ENCODE results near the gene CABLES1.

CABLES1 gene

DNA sequence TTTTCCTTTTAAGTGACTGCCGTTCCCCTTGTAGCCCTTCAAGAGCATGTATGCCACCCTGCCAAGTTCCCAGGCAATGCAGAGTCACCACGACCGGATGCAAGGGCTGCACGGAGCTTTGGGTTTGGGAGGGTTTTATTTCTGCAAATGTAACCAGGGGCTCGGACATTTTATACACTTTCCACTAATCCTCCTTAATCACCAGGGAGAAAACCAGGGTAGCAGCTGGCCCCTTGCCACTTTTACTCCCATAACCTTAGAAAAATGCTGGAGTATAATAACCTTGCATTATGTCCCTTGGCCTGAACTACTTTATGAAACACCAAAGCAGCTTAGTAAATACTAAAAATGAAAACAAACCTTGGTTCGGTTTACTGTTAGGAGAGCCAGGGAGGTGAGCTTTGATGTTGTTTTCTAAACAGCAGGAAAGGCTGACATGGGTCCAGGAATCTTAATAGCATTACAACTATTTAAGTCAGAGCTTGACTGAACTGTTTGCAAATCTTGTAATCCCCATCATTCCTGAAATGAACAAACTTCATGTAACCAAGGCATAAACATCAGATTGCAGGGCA, 165.0 kb downstream of the CABLES1 start:
- TF ChIP-seq CTCF (IDR thresholded peaks at IDR 0.05; ENCODE audit: low read depth, low read length, missing control alignments): no peak
- no peak overlapping the region for H3K4me3 ChIP-seq (ENCODE audit: low read depth, low read length)
- DNase-seq (ENCODE audit: low read depth): no peak

DNA sequence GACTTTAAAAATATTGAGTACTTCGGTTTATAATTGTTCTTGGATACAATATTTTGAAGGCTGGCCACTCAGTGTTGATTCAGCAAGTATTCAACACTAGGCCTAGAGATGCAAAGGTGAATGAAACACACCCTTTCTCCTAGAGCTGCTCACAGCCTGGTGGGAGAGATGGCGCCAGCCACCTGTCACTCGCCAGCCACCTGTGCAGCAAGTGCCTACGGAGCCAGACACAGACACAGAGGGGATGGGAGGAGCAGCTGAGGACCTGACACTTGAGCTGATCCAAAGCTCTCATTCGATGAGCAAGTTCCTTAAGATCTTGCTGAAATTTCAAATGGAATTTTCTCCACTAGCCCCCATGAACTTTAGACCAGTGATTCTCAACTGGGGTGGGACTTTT, 166.7 kb downstream of the CABLES1 start:
- TF ChIP-seq CTCF (IDR thresholded peaks at IDR 0.05; ENCODE audit: low read depth, low read length, missing control alignments): no peak
- no peak overlapping the region for H3K4me3 ChIP-seq (ENCODE audit: low read depth, low read length)
- DNase-seq (ENCODE audit: low read depth): no peak

DNA sequence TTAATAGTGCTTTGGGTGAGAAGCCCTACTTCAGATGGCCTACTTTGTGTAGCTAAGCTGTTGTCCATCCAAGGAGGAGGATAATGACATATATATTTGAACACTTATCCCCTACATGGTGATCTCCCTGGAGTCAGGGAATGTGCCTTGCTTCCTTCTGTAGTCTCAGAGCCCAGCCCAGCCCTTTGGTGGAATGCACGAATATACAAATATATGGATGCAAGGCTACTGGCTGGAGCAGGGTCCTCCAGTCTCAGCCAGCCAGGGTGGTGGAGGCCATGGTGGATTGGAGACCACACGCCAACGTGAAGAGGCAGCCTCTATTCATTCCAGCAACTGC, 167.2 kb downstream of the CABLES1 start:
- no peak overlapping the region for H3K4me3 ChIP-seq (ENCODE audit: low read depth, low read length)
- TF ChIP-seq CTCF (IDR thresholded peaks at IDR 0.05; ENCODE audit: low read depth, low read length, missing control alignments): no peak
- DNase-seq (ENCODE audit: low read depth): no peak

DNA sequence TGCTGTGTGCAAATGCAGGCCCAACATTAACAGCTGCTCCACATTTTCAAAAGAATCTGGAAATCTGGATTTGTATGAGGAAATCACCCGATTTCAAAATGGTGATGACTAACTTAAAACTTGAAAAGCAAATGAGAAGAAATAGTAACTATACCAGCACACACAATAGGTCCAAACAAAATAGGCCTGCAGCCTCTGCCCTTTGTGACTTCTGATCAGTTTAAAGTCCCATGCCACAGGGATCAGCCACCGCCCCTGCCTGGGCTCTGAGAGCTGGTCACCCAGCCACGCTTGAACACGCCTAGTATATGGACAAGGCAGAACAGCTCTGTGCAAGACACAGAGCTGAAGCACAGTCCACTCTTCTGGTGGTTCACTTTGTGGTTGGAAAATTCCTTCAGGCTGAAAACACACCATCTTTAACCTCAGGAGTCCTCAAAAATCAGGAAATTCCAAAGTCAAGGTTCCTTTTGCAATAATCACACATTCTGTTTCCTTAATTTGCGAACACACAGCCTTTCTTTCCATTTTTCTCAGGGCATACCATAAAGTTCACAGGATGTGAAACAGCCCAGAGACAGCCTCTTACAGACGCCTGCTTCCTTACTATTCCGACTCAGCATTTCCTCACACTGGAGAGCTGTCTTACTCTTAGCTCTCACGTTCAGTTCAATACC, 167.7 kb downstream of the CABLES1 start:
- DNase-seq (ENCODE audit: low read depth): no peak
- no peak for TF ChIP-seq CTCF (IDR thresholded peaks at IDR 0.05; ENCODE audit: low read depth, low read length, missing control alignments)
- no peak overlapping the region for H3K4me3 ChIP-seq (ENCODE audit: low read depth, low read length)

GRCh38 chr18:23306822-23307221, 171.5 kb downstream of the CABLES1 start:
- no peak for TF ChIP-seq CTCF (IDR thresholded peaks at IDR 0.05; ENCODE audit: low read depth, low read length, missing control alignments)
- no peak for DNase-seq (ENCODE audit: low read depth)
- H3K4me3 ChIP-seq (ENCODE audit: low read depth, low read length): no peak overlapping the region

DNA sequence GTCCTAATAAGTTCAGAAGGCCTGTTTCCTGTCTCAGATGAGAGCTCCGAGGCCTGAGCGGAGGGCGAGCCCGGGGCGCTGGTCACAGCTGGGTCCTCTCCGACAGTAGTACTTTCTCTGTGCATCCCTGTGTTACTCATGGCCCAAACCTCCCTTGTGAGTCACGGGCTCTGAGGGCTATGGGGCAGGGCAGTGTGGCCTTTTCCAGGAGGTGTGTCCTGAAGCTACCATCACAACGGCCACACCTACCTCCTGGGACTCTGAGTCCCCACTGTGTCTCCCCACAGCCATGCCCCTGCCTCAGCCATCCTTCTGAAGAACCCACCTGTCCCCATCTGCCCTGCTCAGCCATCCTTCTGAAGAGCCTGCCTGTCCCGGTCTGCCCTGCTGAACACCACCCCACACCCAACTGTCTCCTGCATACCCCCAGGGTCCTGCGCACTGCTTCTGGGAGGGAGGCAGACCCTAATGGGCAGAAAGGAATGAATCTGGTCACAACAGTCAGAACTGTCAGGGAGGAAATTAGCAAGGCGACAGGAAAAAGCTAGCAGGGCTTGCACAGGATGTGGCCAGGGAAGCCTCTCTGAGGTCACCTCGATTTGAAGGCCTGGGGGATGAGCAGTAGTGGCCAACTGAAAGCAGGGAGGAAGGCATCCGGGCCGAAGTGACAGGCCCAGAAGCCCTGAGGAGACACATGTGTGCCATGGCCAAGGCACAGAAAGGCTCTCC, 172.4 kb downstream of the CABLES1 start:
- no peak for TF ChIP-seq CTCF (IDR thresholded peaks at IDR 0.05; ENCODE audit: low read depth, low read length, missing control alignments)
- no peak overlapping the region for H3K4me3 ChIP-seq (ENCODE audit: low read depth, low read length)
- DNase-seq (ENCODE audit: low read depth): no peak
